GM12801 (cell line): ENCODE data around the gene CASKIN2.

Experiments used
- TF ChIP-seq, protein P1 (sequence below): IDR thresholded peaks from one replicate; pipeline ENCODE4 v1.5.1; 2011; ENCODE audit warnings: control low read depth; ENCODE audit not compliant: insufficient read length; ENCODE audit errors: extremely low read depth

CASKIN2 gene

DNA sequence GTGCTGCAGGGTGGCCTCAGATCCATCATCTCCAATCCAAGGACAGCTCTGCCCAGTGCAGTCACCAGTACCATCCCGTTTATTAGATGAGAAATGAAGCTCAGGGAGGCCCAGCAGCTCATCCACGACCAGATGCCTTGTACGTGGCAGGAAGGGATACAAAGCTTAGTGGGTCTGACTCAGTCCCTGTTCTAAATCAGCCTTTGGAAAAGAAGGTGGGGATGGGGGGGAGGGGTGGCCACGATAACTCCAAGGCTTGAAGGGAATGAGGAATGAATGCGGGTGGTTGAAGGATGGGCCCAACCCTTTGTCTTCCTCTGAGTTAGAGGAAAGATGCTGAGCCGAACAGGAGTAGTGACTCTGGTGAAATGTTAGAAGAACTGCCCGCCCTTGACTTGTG, 35.9 kb upstream of the CASKIN2 start:
- TF ChIP-seq, protein P1, sequence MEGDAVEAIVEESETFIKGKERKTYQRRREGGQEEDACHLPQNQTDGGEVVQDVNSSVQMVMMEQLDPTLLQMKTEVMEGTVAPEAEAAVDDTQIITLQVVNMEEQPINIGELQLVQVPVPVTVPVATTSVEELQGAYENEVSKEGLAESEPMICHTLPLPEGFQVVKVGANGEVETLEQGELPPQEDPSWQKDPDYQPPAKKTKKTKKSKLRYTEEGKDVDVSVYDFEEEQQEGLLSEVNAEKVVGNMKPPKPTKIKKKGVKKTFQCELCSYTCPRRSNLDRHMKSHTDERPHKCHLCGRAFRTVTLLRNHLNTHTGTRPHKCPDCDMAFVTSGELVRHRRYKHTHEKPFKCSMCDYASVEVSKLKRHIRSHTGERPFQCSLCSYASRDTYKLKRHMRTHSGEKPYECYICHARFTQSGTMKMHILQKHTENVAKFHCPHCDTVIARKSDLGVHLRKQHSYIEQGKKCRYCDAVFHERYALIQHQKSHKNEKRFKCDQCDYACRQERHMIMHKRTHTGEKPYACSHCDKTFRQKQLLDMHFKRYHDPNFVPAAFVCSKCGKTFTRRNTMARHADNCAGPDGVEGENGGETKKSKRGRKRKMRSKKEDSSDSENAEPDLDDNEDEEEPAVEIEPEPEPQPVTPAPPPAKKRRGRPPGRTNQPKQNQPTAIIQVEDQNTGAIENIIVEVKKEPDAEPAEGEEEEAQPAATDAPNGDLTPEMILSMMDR = no peak

DNA sequence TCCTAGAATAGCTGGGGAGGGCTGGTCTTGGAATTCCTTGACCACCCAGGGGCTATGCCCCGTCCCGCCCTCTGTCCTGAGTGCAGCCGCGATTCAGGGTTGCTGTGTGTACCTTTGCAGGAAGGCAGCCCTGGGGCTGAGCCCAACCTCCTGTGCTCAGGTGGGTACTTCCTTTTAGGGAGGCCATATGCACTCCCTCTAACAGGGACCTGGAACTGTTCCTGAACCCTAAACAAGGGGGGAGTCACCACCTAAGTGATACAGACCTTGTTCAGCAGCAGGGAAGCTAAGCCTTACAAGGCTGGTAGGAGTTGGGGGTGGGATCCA, 34.8 kb upstream of the CASKIN2 start:
- TF ChIP-seq, protein P1 = no peak

DNA sequence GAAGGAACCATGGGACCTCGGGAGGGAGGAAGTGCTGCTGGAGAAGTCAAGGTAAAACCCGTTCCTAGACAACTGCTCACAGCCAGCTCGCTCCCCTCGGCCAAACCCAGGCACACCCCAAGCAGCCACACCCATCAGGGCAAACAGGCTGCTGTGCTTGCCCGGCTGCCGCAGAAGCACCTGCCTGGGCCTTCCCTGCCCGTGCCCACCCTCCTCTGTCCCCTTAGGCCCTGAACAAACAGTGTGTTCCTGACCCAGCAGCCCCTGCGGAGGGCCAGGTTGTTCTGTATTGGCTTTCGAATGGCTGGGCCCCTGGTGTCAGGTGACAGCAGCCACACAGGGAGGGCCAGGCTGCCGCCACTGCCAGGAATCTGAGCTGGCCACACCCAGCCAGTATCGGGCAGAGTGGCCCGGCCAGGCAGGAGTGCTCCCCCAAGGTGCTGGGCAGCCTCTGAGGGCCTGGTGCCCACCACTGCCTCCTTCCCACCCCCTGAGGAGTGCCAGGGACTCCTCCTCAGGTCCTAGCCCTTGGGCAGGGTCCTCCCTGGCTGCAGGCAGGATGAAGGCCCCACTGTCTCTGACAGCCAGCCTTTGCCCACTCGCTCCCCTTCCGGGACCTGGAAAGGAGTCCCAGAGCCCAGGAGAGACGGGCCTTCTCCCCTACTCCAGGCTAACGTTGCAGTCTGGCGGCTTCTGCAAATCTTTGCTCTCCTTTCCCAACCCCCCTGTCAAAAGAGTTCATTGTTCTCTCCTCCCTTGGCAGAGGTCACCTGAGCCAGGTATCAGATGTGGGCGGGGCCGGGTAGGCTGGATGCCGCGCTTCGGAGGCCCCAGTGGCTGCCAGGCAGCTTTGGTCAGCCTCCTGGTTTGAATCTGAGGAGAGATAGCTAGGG, 34.2 kb upstream of the CASKIN2 start:
- TF ChIP-seq, protein P1 = no peak

DNA sequence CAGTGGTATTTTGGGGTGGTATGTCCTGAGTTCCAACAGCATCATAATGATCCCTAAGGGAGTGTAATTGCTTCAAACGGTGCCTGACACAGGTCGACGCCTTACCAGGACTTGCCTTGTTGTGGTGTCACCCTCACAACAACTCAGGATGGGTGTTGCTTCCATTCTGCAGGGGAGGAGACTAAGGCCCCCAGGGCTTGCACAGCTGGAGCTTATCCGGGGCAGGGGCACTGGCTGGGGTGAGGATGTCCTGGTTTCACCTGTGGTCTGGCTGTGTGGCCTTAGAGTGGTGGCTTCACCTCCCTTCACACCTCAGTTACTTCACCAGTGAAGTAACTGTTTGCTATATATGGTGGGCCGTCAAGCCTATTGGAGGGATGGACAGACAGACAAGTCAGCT, 33.5 kb upstream of the CASKIN2 start:
- TF ChIP-seq, protein P1 = no peak

DNA sequence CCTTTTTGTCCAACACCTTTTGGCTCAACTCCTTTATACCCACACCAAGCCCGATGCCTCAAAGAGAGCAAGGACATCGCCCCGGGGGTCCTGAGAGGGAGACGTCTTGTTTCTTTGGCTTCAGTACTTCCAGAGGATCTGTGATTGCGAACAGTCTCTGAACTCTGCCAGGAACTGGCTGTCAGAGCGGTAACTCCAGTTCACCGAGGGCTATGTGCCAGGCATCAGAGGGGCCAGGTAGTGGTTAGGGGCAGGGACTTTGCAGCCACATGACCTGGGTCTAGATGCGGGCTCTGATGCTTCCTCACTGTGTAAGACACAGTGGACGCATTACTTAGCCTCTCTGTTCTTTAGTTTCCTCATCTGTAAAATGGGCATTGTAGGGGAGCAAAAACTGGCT, 31.8 kb upstream of the CASKIN2 start:
- TF ChIP-seq, protein P1 = no peak

DNA sequence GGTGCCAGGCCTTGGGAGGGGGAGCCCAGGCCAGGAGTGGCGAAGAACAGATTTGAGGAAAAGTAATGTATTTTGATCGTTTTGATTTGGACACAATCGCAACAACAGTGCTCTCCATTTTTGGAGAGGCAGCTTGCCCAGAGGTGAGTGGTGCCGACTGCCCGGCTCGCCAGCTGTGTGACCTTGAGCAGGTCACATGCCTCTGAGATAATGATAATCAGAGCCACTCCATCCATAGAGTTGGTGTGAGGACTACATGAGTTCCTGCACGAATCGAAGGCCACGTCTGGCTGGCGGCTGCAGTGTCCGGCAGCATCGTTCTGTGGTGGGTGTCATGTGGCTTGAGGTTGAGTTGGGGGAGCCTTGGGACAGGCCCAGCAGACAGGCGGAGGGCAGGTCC, 30.8 kb upstream of the CASKIN2 start:
- TF ChIP-seq, protein P1 = no peak

DNA sequence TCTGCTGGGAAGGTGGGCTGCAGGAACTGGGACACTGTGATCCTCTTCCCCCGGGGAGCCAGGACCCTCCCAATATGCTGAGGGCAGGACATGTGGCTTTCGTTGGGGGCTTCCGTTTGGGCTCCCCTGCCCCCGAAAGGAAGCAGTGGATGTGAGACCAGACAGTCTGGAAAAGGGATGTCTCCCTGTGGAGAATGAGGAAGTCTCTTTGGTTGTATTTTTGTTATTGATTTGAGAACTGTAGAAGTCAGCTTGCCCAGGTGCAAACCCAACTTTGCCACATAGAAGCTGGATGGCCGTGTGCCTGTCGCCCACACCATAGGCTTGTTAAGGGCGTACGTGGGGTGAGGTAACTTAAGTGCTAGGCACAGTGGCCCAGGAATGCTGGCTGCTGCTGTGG, 28.9 kb upstream of the CASKIN2 start:
- TF ChIP-seq, protein P1 = no peak
